Kidney (tissue), 14 donors: Measurements from ENCODE around the gene ELN. TPM values are rescaled to one million over a fixed set of nuclear protein-coding genes. Genes with fewer than 3 reads are reported as not detected.

ENCODE experiments used
- DNase-seq, 5 donors: peaks; one replicate each; pipeline ENCODE4 v3.0.0-alpha.2; 2013 to 2020
- FAIRE-seq: peaks from 2 replicates; lab custom pipeline; 2012; peaks lifted over from hg19 to GRCh38; lab: Jason Lieb, UNC
- H3K27ac ChIP-seq, 2 donors: one replicate each; pipeline ENCODE4 v1.7.0; 2013; ENCODE audit warnings: low read depth in 2 of 2, low read length in 2 of 2, inconsistent platforms in 1 of 2
- H3K27me3 ChIP-seq: one replicate; pipeline ENCODE4 v1.7.1; 2013; ENCODE audit warnings: low read length, inconsistent platforms; ENCODE audit not compliant: control insufficient read depth, insufficient read depth
- H3K36me3 ChIP-seq, 3 donors: one replicate each; pipeline versions ENCODE4 v1.7.0 to v1.7.1; 2013; ENCODE audit warnings: low read length in 3 of 3, control low read depth in 1 of 3, inconsistent platforms in 1 of 3; ENCODE audit not compliant: insufficient read depth in 3 of 3, control insufficient read depth in 2 of 3
- H3K4me1 ChIP-seq, 3 donors: one replicate each; pipeline versions ENCODE4 v1.7.0 to v1.7.1; 2013; ENCODE audit warnings: low read length in 3 of 3, inconsistent platforms in 1 of 3, low read depth in 1 of 3; ENCODE audit not compliant: control insufficient read depth in 2 of 3, insufficient read depth in 2 of 3
- H3K4me3 ChIP-seq, 3 donors: one replicate each; pipeline versions ENCODE4 v1.7.0 to v1.8.1; 2013; ENCODE audit warnings: low read length in 3 of 3, control low read depth in 1 of 3, inconsistent platforms in 1 of 3
- H3K9ac ChIP-seq, 3 donors: one replicate each; pipeline versions ENCODE4 v1.7.0 to v1.7.1; 2013; ENCODE audit warnings: low read length in 3 of 3, control low read depth in 1 of 3, inconsistent platforms in 1 of 3
- H3K9me3 ChIP-seq, 3 donors: one replicate each; pipeline versions ENCODE4 v1.7.0 to v1.7.1; 2013; ENCODE audit warnings: low read length in 3 of 3, control low read depth in 1 of 3, inconsistent platforms in 1 of 3; ENCODE audit not compliant: control insufficient read depth in 2 of 3, insufficient read depth in 1 of 3
- intact Hi-C: fragments of 100-400 bp; cut with DNase I; formaldehyde crosslinking; loops from one replicate; pipeline ENCODE4 v1.11.1; 2022
- polyA plus RNA-seq: library from polyadenylated mRNA; stranded (reverse); fragments of 350-450 nt; fragmentation: Illumina TruSeq; extraction: RNeasy Lipid Tissue Mini Kit (QIAGEN cat#74804); gene quantifications from one replicate; pipeline ENCODE4 v1.2.3, GENCODE V29; 2014; ENCODE audit warnings: low read depth, low replicate concordance; ENCODE audit not compliant: insufficient read depth
- total RNA-seq: library from RNA; stranded (reverse); fragmentation: NEBNext Ultra II Directional; extraction: Animal tissue kit (Norgen Biotek cat#: 25700); gene quantifications from one replicate; pipeline ENCODE4 v1.2.1, GENCODE V29; 2021
- TF ChIP-seq, protein P1 (sequence below): IDR thresholded peaks from 3 replicates; pipeline ENCODE4 v1.5.1; 2012; ENCODE audit warnings: mild to moderate bottlenecking, moderate library complexity, borderline replicate concordance; ENCODE audit not compliant: insufficient read depth; ENCODE audit errors: extremely low read depth
- donor health status: control.
- donor health status: control.
- donor health status: control.
- donor health status: control.
- donor health status: control.
- donor health status: DM: yes; HTN: yes; CAD: no.
- donor health status: Normal renal cell carcinoma (clear cell type).

The ELN gene
- total and polyA plus RNA-seq, 2 donors from 2014 or later: 14.9 to 44.8 TPM

DNA sequence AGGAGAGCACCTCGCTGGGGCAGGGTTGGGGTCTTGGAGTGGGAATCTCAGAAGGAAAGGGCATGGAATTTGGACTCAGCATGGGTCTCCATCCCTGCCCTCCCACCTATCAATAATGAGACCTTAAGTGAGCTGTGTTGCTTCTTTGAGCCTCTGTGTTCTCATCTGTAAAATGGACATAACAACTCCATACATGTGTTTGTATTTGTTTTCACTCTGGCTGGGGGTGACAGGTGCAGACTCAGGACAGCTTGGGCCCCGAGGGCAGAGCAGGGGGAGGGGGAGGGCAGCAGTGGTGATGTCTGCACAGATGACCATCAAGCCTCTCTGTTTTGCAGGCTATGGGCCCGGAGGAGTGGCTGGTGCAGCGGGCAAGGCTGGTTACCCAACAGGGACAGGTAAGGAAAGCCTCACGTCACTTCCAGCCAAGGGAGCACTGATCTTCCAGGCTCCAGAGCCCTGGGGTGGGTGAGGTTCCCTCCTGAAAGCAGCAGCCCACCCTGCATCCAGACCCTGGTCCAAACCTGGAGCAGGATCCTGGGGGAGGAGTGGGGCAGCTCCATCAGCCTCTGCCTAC lies 19.9 kb downstream of the ELN start:
- TF ChIP-seq, protein P1, sequence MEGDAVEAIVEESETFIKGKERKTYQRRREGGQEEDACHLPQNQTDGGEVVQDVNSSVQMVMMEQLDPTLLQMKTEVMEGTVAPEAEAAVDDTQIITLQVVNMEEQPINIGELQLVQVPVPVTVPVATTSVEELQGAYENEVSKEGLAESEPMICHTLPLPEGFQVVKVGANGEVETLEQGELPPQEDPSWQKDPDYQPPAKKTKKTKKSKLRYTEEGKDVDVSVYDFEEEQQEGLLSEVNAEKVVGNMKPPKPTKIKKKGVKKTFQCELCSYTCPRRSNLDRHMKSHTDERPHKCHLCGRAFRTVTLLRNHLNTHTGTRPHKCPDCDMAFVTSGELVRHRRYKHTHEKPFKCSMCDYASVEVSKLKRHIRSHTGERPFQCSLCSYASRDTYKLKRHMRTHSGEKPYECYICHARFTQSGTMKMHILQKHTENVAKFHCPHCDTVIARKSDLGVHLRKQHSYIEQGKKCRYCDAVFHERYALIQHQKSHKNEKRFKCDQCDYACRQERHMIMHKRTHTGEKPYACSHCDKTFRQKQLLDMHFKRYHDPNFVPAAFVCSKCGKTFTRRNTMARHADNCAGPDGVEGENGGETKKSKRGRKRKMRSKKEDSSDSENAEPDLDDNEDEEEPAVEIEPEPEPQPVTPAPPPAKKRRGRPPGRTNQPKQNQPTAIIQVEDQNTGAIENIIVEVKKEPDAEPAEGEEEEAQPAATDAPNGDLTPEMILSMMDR: no peak
- Histone ChIP-seq H3K4me3 (no peak overlapping the region), H3K27me3 (no peaks in the 10 kb centered on the region), H3K9me3 (no peaks in the 10 kb centered on the region), H3K27ac (no peak overlapping the region), H3K9ac (no peak overlapping the region), H3K36me3 (peaks cover 0 to 10% (median 3%) of the 10 kb centered on the region in 3 donors), H3K4me1 (no peaks in the 10 kb centered on the region)
- no peak for FAIRE-seq
- intact Hi-C loops: no loop called here
- no peak for DNase-seq

DNA sequence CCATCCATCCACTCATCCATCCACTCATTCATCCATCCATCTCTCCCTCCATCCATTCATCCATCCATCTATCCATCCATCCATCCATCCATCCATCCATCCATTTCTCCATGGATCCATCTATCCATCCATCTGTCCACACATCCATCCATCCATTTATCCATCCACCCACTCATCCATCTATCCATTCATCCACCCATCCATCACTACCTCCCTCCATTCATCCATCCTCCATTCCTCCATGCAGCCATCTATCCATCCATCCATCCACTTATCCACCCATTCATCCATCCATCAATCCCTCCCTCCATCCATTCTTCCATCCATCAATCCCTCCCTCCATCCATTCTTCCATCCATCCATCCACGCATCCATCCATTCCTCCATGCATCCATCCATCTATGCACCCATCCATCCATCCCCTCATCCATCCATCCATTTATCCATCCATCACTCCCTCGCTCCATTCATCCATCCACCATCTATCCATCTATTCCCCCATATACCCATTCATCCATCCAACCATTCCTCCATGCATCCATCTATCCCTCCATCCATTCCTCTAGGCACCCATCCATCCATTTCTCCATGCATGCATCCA lies 21.1 kb downstream of the ELN start:
- Histone ChIP-seq H3K27ac (no peak overlapping the region), H3K36me3 (peaks cover 0 to 10% (median 3%) of the 10 kb centered on the region in 3 donors), H3K9ac (no peak overlapping the region), H3K27me3 (no peaks in the 10 kb centered on the region), H3K4me1 (no peaks in the 10 kb centered on the region), H3K9me3 (no peaks in the 10 kb centered on the region), H3K4me3 (no peak overlapping the region)
- intact Hi-C loops: no loop called here
- no peak for FAIRE-seq
- no peak for DNase-seq
- TF ChIP-seq, protein P1: no peak

DNA sequence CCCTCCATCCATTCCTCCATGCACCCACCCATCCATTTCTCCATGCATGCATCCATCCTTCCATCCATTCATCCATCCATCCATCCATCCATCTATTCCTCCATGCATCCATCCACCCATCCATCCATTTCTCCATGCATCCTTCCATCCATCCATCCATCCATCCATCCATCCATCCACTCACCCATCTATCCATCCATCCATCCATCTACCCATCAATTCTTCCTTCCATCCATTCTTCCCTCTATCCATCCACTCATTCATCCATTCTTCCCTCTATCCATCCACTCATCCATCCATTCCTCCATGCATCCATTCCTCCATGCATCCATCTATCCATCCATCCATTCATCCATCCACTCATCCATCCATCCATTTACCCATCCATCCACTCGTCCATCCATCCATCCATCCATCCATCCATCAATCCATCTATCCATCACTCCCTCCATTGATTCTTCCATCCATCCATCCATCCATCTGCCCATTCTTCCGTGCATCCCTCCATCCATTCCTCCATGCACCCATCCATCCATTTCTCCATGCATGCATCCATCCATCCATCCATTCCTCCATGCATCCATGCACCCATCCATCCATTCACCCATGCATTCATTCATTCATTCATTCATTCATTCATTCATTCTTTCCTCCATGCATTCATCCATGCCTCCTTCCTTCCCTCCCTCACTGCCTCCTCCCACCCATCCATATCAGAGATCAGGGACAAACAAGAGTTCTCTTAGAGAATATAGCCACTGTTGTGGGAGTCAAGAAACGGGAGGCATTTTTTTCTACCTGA lies 22.2 kb downstream of the ELN start:
- Histone ChIP-seq H3K4me3 (no peak overlapping the region), H3K9me3 (no peaks in the 10 kb centered on the region), H3K27me3 (no peaks in the 10 kb centered on the region), H3K9ac (no peak overlapping the region), H3K36me3 (peaks cover 0 to 10% (median 3%) of the 10 kb centered on the region in 3 donors), H3K27ac (no peak overlapping the region), H3K4me1 (no peaks in the 10 kb centered on the region)
- TF ChIP-seq, protein P1: no peak
- intact Hi-C loops: no loop called here
- no peak for DNase-seq
- FAIRE-seq: no peak
